Measurements from ENCODE around the gene ZNF581.

DNA sequence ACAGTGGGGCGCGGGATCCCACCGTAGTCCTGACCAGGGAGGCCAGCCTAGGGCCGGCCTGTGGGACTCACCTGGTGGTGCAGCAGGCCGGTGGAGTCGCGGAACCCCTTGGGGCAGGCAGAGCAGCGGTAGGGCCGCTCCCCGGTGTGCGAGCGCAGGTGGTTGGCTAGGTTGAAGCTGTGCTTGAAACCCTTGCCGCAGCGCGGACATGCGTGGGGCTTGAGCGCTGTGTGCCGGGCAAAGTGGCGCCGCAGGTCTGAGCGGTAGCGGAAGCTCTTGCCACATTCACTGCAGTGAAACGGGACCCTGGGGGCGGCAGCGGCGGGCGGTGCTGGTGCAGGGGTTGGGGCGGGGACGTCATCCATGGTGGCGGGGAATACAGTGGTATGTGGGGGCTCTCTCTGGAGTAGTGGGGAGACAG, 45.9 kb upstream of the ZNF581 start:
- TF ChIP-seq, protein P1, sequence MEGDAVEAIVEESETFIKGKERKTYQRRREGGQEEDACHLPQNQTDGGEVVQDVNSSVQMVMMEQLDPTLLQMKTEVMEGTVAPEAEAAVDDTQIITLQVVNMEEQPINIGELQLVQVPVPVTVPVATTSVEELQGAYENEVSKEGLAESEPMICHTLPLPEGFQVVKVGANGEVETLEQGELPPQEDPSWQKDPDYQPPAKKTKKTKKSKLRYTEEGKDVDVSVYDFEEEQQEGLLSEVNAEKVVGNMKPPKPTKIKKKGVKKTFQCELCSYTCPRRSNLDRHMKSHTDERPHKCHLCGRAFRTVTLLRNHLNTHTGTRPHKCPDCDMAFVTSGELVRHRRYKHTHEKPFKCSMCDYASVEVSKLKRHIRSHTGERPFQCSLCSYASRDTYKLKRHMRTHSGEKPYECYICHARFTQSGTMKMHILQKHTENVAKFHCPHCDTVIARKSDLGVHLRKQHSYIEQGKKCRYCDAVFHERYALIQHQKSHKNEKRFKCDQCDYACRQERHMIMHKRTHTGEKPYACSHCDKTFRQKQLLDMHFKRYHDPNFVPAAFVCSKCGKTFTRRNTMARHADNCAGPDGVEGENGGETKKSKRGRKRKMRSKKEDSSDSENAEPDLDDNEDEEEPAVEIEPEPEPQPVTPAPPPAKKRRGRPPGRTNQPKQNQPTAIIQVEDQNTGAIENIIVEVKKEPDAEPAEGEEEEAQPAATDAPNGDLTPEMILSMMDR (IDR thresholded peaks at IDR 0.05; ENCODE audit: poor library complexity, severe bottlenecking): no peak
- TF ChIP-seq MXI1 (conservative IDR thresholded peaks at IDR 0.05; ENCODE audit: poor library complexity, severe bottlenecking): no peak
- TF ChIP-seq EP300 (conservative IDR thresholded peaks at IDR 0.05; ENCODE audit: poor library complexity, severe bottlenecking): no peak
- TF ChIP-seq POLR2AphosphoS5 (IDR thresholded peaks at IDR 0.05): no peak
- TF ChIP-seq EZH2 (IDR thresholded peaks at IDR 0.05; ENCODE audit: borderline replicate concordance, insufficient read depth, low read length, poor library complexity, severe bottlenecking): no peak
- no peak for TF ChIP-seq TAF1 (IDR thresholded peaks at IDR 0.05; ENCODE audit: low read depth)
